Adrenal gland (tissue), 12 donors: ENCODE results near the gene SLF1. TPM values are rescaled to one million over a fixed set of nuclear protein-coding genes. Genes with fewer than 3 reads are reported as not detected.

Source experiments
- DNase-seq, 7 donors: peaks; one replicate each; pipeline ENCODE4 v3.0.0-alpha.2; 2019 to 2020
- H3K27ac ChIP-seq, 5 donors: fragments of 200-600 bp; sonication (generic) in 4 of 5; 1 replicate in 3 of 5; 2 replicates in 2 of 5; pipeline versions ENCODE4 v1.5.1 to v1.8.0; 2016 to 2020; ENCODE audit warnings: mild to moderate bottlenecking in 1 of 5
- H3K27me3 ChIP-seq: fragments of 200-600 bp; 2 replicates; pipeline ENCODE4 v1.8.0; 2021
- H3K36me3 ChIP-seq, 2 donors: fragments of 200-600 bp; replicated peaks in 1 of 2; 1 replicate in 1 of 2; 2 replicates in 1 of 2; pipeline versions ENCODE4 v1.5.1 to v1.8.0; 2018 to 2022
- H3K4me1 ChIP-seq, 2 donors: fragments of 200-600 bp; replicated peaks in 1 of 2; 1 replicate in 1 of 2; 2 replicates in 1 of 2; pipeline versions ENCODE4 v1.5.1 to v1.8.0; 2018 to 2021
- H3K4me3 ChIP-seq, 4 donors: fragments of 200-600 bp; sonication (generic) in 3 of 4; one replicate each; pipeline ENCODE4 v1.5.1; 2016 to 2018
- H3K9me3 ChIP-seq, 3 donors: fragments of 200-600 bp; sonication (generic) in 1 of 3; replicated peaks in 1 of 3; 1 replicate in 2 of 3; 2 replicates in 1 of 3; pipeline versions ENCODE4 v1.5.1 to v1.8.0; 2016 to 2021
- CTCF ChIP-seq, 6 experiments: fragments of 450-650 bp in 4 of 6; fragments of 200-600 bp in 2 of 6; sonication (generic) in 1 of 6; IDR thresholded peaks; 1 replicate in 5 of 6; 2 replicates in 1 of 6; pipeline versions ENCODE4 v1.5.1 to v1.8.0; 2016 to 2021; ENCODE audit warnings: antibody characterized with exemption in 6 of 6, mild to moderate bottlenecking in 2 of 6, moderate library complexity in 1 of 6
- POLR2A ChIP-seq, 2 donors: fragments of 450-650 bp; IDR thresholded peaks; one replicate each; pipeline ENCODE4 v1.6.1; 2017; ENCODE audit warnings: antibody characterized with exemption in 2 of 2, mild to moderate bottlenecking in 2 of 2, moderate library complexity in 1 of 2
- WGBS, 4 donors: extraction: QIAGEN DNeasy Blood & Tissue Kit in 2 of 4; methylation state at CpG; one replicate each; pipeline versions ENCODE4 v1.1.5 to v1.1.7; 2013 to 2017; 5-methylcytosine and 5-hydroxymethylcytosine counted together
- intact Hi-C, 2 donors: fragments of 100-400 bp; cut with DNase I; formaldehyde crosslinking; loops; one replicate each; pipeline versions ENCODE4 v1.14.1 to v1.15.0; 2022 to 2023
- polyA plus RNA-seq, 3 donors: library from polyadenylated mRNA; stranded (reverse); fragments of 200-250 nt in 2 of 3; fragments of 350-450 nt in 1 of 3; fragmentation: Illumina TruSeq in 1 of 3; extraction: RNeasy Lipid Tissue Mini Kit (QIAGEN cat#74804) in 1 of 3; gene quantifications; one replicate each; pipeline ENCODE4 v1.2.3, GENCODE V29; 2013 to 2014
- total RNA-seq, 9 donors: library from RNA; depleted of rRNA in 4 of 9; stranded (reverse); fragments of >200 nt in 4 of 9; fragments of 120-200 nt in 1 of 9; fragmentation: NEBNext Ultra II Directional in 1 of 9; extraction: Animal tissue kit (Norgen Biotek cat#: 25700) in 1 of 9; gene quantifications; one replicate each; pipeline versions ENCODE4 v1.1.0 to v1.2.4, GENCODE V29; 2013 to 2023
- donor health status: healthy with polysubstance abuse.
- donor health status: Bipolar disorder and iron deficiency.
- donor health status: DM: yes; HTN: yes; CAD: no.
- donor health status: DM: no; HTN: no; CAD: no.
- donor health status: DM: no; HTN: no; CAD: no.
- donor health status: DM: yes; HTN: yes; CAD: no.

Gene SLF1
- total and polyA plus RNA-seq, 12 donors: 1.3 to 9.8 (median 3.4) TPM

- no peaks in the 10 kb centered on the region for H3K27me3 ChIP-seq
- peaks cover 0 to 7% of the 10 kb centered on the region in 2 donors for H3K4me1 ChIP-seq
- TF ChIP-seq CTCF (IDR thresholded peaks at IDR 0.05): no peak
- no peak for TF ChIP-seq POLR2A (IDR thresholded peaks at IDR 0.05)
- intact Hi-C loops: no loop called here
- no peak overlapping the region for H3K27ac ChIP-seq
- H3K9me3 ChIP-seq: no peaks in the 10 kb centered on the region
- H3K4me3 ChIP-seq: no peak overlapping the region
- no peaks in the 10 kb centered on the region for H3K36me3 ChIP-seq
- no peak for DNase-seq
Observed at GRCh38 chr5:94623011-94623410, 4.5 kb downstream of the SLF1 start.

- Histone ChIP-seq H3K27ac (no peak overlapping the region), H3K9me3 (no peaks in the 10 kb centered on the region), H3K27me3 (no peaks in the 10 kb centered on the region), H3K36me3 (no peaks in the 10 kb centered on the region), H3K4me1 (peaks cover 0 to 7% of the 10 kb centered on the region in 2 donors), H3K4me3 (no peak overlapping the region)
- 66 to 87% (median 78%) methylated on average over 2 of the region's 2 CpGs for WGBS, 4 donors
- no peak for DNase-seq
- TF ChIP-seq POLR2A (IDR thresholded peaks at IDR 0.05) (no peak), CTCF (IDR thresholded peaks at IDR 0.05) (no peak)
- intact Hi-C loops: no loop called here
Observed at GRCh38 chr5:94623877-94624276, 5.4 kb downstream of the SLF1 start.

- Histone ChIP-seq H3K27me3 (no peaks in the 10 kb centered on the region), H3K36me3 (no peaks in the 10 kb centered on the region), H3K9me3 (no peaks in the 10 kb centered on the region), H3K27ac (no peak overlapping the region), H3K4me3 (no peak overlapping the region), H3K4me1 (no peaks in the 10 kb centered on the region)
- TF ChIP-seq POLR2A (IDR thresholded peaks at IDR 0.05) (no peak), CTCF (IDR thresholded peaks at IDR 0.05) (no peak)
- 91 to 100% (median 97%) methylated on average over 1 of the region's 1 CpG for WGBS, 4 donors
- intact Hi-C loops: no loop called here
- no peak for DNase-seq
Observed at GRCh38 chr5:94627191-94627590, 8.7 kb downstream of the SLF1 start.

DNA sequence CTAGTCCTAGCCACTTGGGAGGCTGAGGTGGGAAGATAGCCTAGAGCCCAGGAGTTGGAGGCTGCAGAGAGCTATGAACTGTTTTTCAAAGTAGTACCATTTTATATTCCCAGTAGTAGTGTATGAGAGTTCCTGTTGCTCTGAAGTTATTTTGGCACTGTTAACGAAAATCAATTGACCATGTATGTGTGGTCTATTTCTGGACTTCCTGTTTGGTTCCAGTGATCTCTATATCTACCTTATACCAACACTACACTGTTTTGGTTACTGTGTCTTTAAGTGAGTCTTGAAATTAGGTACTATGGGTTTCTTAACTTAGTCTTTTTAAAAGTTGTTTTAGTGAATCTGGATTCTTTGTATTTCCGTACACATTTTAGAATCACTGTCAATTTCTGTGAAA is 13.6 kb downstream of the SLF1 start:
- Histone ChIP-seq H3K36me3 (no peaks in the 10 kb centered on the region), H3K9me3 (no peaks in the 10 kb centered on the region), H3K27me3 (no peaks in the 10 kb centered on the region), H3K4me3 (no peak overlapping the region), H3K4me1 (no peaks in the 10 kb centered on the region), H3K27ac (no peak overlapping the region)
- intact Hi-C loops: no loop called here
- 75 to 79% (median 77%) methylated on average over 2 of the region's 2 CpGs for WGBS, 4 donors
- DNase-seq: no peak
- TF ChIP-seq CTCF (IDR thresholded peaks at IDR 0.05) (no peak), POLR2A (IDR thresholded peaks at IDR 0.05) (no peak)
